OCI-LY3 (cell line): Measurements from ENCODE around the gene SULF2.
A peak's percentile ranks its signal among the peaks of the same experiment; 100 is the strongest.

ENCODE experiments used
- EZH2phosphoT487 ChIP-seq: fragments of 200-600 bp; shearing (Covaris generic); IDR thresholded peaks from 2 replicates; pipeline ENCODE4 v1.6.1; 2018; ENCODE audit warnings: antibody characterized with exemption, mixed run types, low read depth
- TF ChIP-seq, protein P1 (sequence below): fragments of 200-600, 300-600 bp; sonication (generic); IDR thresholded peaks from 2 replicates; pipeline ENCODE4 v1.5.1; 2014; ENCODE audit warnings: antibody characterized with exemption, low read length, low read depth

GRCh38 chr20:47663354-47664067, 121.8 kb downstream of the SULF2 start:
- TF ChIP-seq, protein P1, sequence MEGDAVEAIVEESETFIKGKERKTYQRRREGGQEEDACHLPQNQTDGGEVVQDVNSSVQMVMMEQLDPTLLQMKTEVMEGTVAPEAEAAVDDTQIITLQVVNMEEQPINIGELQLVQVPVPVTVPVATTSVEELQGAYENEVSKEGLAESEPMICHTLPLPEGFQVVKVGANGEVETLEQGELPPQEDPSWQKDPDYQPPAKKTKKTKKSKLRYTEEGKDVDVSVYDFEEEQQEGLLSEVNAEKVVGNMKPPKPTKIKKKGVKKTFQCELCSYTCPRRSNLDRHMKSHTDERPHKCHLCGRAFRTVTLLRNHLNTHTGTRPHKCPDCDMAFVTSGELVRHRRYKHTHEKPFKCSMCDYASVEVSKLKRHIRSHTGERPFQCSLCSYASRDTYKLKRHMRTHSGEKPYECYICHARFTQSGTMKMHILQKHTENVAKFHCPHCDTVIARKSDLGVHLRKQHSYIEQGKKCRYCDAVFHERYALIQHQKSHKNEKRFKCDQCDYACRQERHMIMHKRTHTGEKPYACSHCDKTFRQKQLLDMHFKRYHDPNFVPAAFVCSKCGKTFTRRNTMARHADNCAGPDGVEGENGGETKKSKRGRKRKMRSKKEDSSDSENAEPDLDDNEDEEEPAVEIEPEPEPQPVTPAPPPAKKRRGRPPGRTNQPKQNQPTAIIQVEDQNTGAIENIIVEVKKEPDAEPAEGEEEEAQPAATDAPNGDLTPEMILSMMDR = peak; percentile 100
- no peak for TF ChIP-seq EZH2phosphoT487
